Body of pancreas (tissue), 4 donors: ENCODE data around the gene GTF2IRD1. TPM values are rescaled to one million over a fixed set of nuclear protein-coding genes. Genes with fewer than 3 reads are reported as not detected.
A peak's percentile ranks its signal among the peaks of the same experiment; 100 is the strongest.

Source experiments
- ATAC-seq: fragments of 150-250 bp; one replicate; pipeline ENCODE4 v1.9.1; 2016
- DNase-seq, 4 donors: peaks; one replicate each; pipeline ENCODE4 v3.0.0-alpha.2; 2019
- H3K27ac ChIP-seq, 4 donors: fragments of 200-600 bp; sonication (generic); 1 replicate in 3 of 4; 2 replicates in 1 of 4; pipeline versions ENCODE4 v1.5.1 to v1.6.1; 2016 to 2019; ENCODE audit warnings: mild to moderate bottlenecking in 1 of 4, mixed read lengths in 1 of 4, moderate library complexity in 1 of 4
- H3K27me3 ChIP-seq, 2 donors: fragments of 200-600 bp; sonication (generic); one replicate each; pipeline ENCODE4 v1.6.0; 2016; ENCODE audit warnings: mild to moderate bottlenecking in 1 of 2
- H3K36me3 ChIP-seq, 2 donors: fragments of 200-600 bp; sonication (generic); replicated peaks in 1 of 2; 2 replicates each; pipeline ENCODE4 v1.5.1; 2016; ENCODE audit warnings: low read depth in 2 of 2; ENCODE audit not compliant: insufficient read depth in 1 of 2
- H3K4me1 ChIP-seq: fragments of 200-600 bp; sonication (generic); one replicate; pipeline ENCODE4 v1.6.0; 2016
- H3K4me3 ChIP-seq, 2 donors: fragments of 200-600 bp; sonication (generic); 1 replicate in 1 of 2; 2 replicates in 1 of 2; pipeline ENCODE4 v1.5.1; 2016 to 2019
- H3K9me3 ChIP-seq, 3 donors: fragments of 200-600 bp; sonication (generic); 1 replicate in 2 of 3; 2 replicates in 1 of 3; pipeline ENCODE4 v1.5.1; 2016
- CTCF ChIP-seq, 7 experiments: fragments of 450-650 bp in 4 of 7; fragments of 200-600 bp in 3 of 7; sonication (generic) in 3 of 7; IDR thresholded peaks; one replicate each; pipeline ENCODE4 v1.5.1; 2016 to 2019; ENCODE audit warnings: antibody characterized with exemption in 7 of 7
- POLR2A ChIP-seq, 3 donors: fragments of 450-650 bp; IDR thresholded peaks; one replicate each; pipeline ENCODE4 v1.6.1; 2016; ENCODE audit warnings: antibody characterized with exemption in 3 of 3, mild to moderate bottlenecking in 2 of 3
- WGBS, 2 donors: methylation state at CpG; one replicate each; pipeline ENCODE4 v1.1.5; 2017; 5-methylcytosine and 5-hydroxymethylcytosine counted together
- intact Hi-C: fragments of 100-400 bp; cut with DNase I; formaldehyde crosslinking; loops from one replicate; pipeline ENCODE4 v1.15.1; 2023
- total RNA-seq, 2 donors: library from RNA; depleted of rRNA; stranded (reverse); fragments of >200 nt; gene quantifications; one replicate each; pipeline ENCODE4 v1.1.0, GENCODE V29; 2016

The GTF2IRD1 gene
- total RNA-seq, 2 donors from 2014 or later: 9.2 to 11.2 TPM

GRCh38 chr7:74502216-74502891, 48.6 kb downstream of the GTF2IRD1 start:
- H3K27ac ChIP-seq: peak overlapping the region; percentile 50 to 86 (median 76)
- H3K4me3 ChIP-seq: no peak overlapping the region
- ATAC-seq (peak; percentile 75), DNase-seq (peak; percentile 84 to 86 (median 86))
- no peaks in the 10 kb centered on the region for H3K36me3 ChIP-seq
- no peaks in the 10 kb centered on the region for H3K27me3 ChIP-seq
- intact Hi-C loops: no loop called here
- peaks cover 29% of the 10 kb centered on the region for H3K4me1 ChIP-seq
- 18 to 30% methylated on average over 5 to 14 of the region's 14 CpGs for WGBS, 2 donors
- no peaks in the 10 kb centered on the region for H3K9me3 ChIP-seq
- TF ChIP-seq POLR2A (IDR thresholded peaks at IDR 0.05): peak in 2 of 3 donors; percentile 35 to 41
- TF ChIP-seq CTCF (IDR thresholded peaks at IDR 0.05): peak in 2 of 7 experiments; percentile 28 to 31

DNA sequence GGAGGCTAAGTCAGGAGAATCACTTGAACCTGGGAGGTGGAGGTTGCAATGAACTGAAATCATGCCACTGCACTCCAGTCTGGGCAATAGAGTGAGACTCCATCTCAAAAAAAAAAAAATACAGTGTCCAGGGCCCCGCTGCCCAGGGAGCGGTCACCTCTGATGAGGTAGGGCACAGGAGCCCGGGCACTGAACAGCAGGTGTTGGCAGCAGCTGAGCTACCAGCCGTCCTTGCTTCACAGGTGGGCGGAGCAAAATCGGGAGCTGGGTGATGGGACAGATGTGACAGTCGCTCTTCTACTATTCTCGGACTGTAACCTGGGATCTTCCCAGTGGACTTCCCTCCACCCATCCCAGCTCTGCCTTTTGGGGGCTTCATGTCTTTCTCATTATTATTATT, 49.4 kb downstream of the GTF2IRD1 start:
- 46 to 71% methylated on average over 7 to 8 of the region's 8 CpGs for WGBS, 2 donors
- H3K36me3 ChIP-seq: no peaks in the 10 kb centered on the region
- no peaks in the 10 kb centered on the region for H3K9me3 ChIP-seq
- peaks cover 29% of the 10 kb centered on the region for H3K4me1 ChIP-seq
- ATAC-seq (peak; percentile 60), DNase-seq (peak; percentile 79 to 89 (median 84))
- H3K4me3 ChIP-seq: no peak overlapping the region
- H3K27ac ChIP-seq: peak overlapping the region in 3 of 4 donors; percentile 73 to 86 (median 78)
- intact Hi-C loops: no loop called here
- TF ChIP-seq POLR2A (IDR thresholded peaks at IDR 0.05): no peak
- TF ChIP-seq CTCF (IDR thresholded peaks at IDR 0.05): no peak
- no peaks in the 10 kb centered on the region for H3K27me3 ChIP-seq

- Histone ChIP-seq H3K9me3 (no peaks in the 10 kb centered on the region), H3K27ac (no peak overlapping the region), H3K4me1 (peaks cover 29% of the 10 kb centered on the region), H3K36me3 (no peaks in the 10 kb centered on the region), H3K4me3 (no peak overlapping the region), H3K27me3 (no peaks in the 10 kb centered on the region)
- no peak for DNase-seq
- intact Hi-C loops: no loop called here
- no peak for TF ChIP-seq CTCF (IDR thresholded peaks at IDR 0.05)
- no peak for TF ChIP-seq POLR2A (IDR thresholded peaks at IDR 0.05)
- no peak for ATAC-seq
- WGBS, 2 donors: 98 to 99% methylated on average over 8 of the region's 8 CpGs
Observed at GRCh38 chr7:74503943-74504342, 50.2 kb downstream of the GTF2IRD1 start.

GRCh38 chr7:74505471-74506324, 52.0 kb downstream of the GTF2IRD1 start:
- ATAC-seq (no peak), DNase-seq (no peak)
- Histone ChIP-seq H3K9me3 (no peaks in the 10 kb centered on the region), H3K27me3 (no peaks in the 10 kb centered on the region), H3K36me3 (no peaks in the 10 kb centered on the region), H3K4me3 (no peak overlapping the region), H3K4me1 (peaks cover 27% of the 10 kb centered on the region), H3K27ac (no peak overlapping the region)
- TF ChIP-seq CTCF (IDR thresholded peaks at IDR 0.05): no peak
- TF ChIP-seq POLR2A (IDR thresholded peaks at IDR 0.05): no peak
- WGBS, 2 donors: 60 to 78% methylated on average over 8 to 20 of the region's 20 CpGs
- intact Hi-C loops: no loop called here
